PC-3 (cell line): ENCODE results near the gene RAD23B.

Experiments
- EZH2 ChIP-seq: fragments of 300-600 bp; sonication (generic); IDR thresholded peaks from one replicate; pipeline ENCODE4 v1.6.1; 2017; ENCODE audit warnings: antibody characterized with exemption, mild to moderate bottlenecking, low read length; ENCODE audit not compliant: unreplicated experiment
- EZH2phosphoT487 ChIP-seq: fragments of 300-600 bp; sonication (generic); IDR thresholded peaks from 2 replicates; pipeline ENCODE4 v1.6.1; 2018; ENCODE audit warnings: mild to moderate bottlenecking, antibody characterized with exemption, low read length, borderline replicate concordance
- TF ChIP-seq, protein P1 (sequence below): fragments of 300-600 bp; sonication (generic); conservative IDR thresholded peaks from 2 replicates; pipeline ENCODE4 v1.5.1; 2017; ENCODE audit warnings: antibody characterized with exemption, low read depth, mild to moderate bottlenecking, low read length

DNA sequence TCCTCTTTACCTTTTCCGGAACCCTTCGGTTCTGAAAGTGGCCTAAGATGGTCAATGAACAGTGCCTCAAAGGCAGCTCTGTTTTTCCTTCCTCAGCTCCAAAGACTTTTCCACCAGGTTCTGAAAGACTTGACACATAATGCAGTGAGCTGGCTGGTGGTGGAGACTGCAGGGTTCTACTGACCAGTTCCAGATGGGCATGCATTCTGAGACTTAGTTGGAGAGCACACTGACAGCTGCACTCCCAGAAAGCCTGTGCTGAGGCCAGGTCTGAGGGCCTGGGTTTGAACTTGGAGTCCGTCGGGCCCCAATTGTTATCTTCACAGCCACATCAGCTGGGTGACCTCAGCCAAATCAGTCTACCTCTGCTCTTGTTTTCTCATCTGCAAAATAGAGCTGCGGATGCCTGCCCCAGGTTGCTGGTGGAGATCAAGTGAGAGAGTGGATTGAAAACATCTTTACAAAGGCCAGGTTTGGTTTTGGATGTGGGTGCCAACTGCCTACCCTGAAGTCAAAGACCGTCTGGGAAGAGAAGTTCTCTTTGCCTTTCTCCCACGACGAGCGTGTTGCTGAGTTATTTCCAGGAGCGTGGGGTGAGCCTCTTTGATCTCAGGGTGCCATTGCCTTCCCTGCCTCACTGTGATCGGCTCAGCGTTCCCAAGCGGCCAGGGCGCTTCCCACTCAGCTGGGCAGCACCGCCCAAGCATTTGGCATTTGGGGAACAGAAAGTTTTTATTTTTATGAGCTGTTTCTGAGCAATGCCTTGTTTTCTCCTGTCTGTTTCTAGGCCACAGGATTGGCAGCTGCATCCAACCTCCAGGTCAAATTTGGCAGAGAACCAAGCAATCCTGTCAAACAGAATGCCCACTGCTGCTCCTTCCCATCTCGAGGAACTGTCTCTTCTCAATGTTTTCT is 54.9 kb downstream of the RAD23B start:
- TF ChIP-seq, protein P1, sequence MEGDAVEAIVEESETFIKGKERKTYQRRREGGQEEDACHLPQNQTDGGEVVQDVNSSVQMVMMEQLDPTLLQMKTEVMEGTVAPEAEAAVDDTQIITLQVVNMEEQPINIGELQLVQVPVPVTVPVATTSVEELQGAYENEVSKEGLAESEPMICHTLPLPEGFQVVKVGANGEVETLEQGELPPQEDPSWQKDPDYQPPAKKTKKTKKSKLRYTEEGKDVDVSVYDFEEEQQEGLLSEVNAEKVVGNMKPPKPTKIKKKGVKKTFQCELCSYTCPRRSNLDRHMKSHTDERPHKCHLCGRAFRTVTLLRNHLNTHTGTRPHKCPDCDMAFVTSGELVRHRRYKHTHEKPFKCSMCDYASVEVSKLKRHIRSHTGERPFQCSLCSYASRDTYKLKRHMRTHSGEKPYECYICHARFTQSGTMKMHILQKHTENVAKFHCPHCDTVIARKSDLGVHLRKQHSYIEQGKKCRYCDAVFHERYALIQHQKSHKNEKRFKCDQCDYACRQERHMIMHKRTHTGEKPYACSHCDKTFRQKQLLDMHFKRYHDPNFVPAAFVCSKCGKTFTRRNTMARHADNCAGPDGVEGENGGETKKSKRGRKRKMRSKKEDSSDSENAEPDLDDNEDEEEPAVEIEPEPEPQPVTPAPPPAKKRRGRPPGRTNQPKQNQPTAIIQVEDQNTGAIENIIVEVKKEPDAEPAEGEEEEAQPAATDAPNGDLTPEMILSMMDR = no peak
- TF ChIP-seq EZH2 = no peak
- TF ChIP-seq EZH2phosphoT487 = no peak
